ENCODE measurements around the gene KPNB1. TPM values are rescaled to one million over a fixed set of nuclear protein-coding genes. Genes with fewer than 3 reads are reported as not detected.

The KPNB1 gene
- total RNA-seq, 2 experiments from 2014 or later = 409 to 427 TPM

DNA sequence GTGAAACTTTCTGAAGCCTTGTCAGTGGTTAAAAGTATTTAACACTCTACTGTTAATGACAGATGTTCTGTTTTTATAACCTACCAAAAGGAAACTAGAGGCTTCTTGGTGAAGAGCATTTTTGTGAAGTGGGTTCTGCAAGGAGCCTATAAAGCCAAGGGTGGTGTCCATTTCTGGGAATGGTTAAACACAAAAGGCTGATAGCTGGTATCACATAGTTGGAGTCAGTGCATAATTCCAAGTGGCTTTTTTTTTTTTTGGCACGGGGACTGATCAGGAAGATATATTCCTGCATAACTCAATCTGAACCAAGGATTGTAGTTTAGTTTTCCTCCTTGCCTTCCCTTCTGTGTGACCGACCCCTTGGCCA lies 27.6 kb upstream of the KPNB1 start:
- no peak for DNase-seq
- H3K27me3 Mint-ChIP-seq = no peaks in the 10 kb centered on the region
- POLR2A ChIA-PET = no interaction called here
- H3K4me1 Mint-ChIP-seq = peaks cover 20% of the 10 kb centered on the region
- H3K9me3 Mint-ChIP-seq = no peaks in the 10 kb centered on the region
- CTCF ChIA-PET = interaction anchor here (1.1 kb wide), 1 partner anchor 13 kb away, joined by 3 read pairs; no protein-coding TSS in a partner anchor
- H3K36me3 Mint-ChIP-seq (ENCODE audit: low read depth) = peaks cover 40% of the 10 kb centered on the region
- H3K4me3 Mint-ChIP-seq = no peak overlapping the region
- peak overlapping the region; percentile 69 for H3K27ac Mint-ChIP-seq

DNA sequence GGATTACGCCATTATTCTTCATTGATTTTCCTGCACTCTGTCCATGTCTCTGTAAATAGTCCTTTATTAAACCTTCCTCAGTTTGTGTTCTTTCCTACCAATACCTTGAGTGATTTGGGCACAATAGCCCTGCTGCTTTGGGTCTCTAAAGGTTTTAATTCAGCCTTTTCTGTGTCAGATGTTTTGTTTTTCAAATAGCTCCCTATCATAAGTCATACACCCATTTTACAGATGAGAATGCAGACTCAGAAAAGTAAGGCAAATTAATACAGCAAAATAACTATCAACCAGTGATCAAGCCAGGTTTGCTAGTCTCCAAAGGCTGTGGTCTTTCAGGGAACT lies 25.0 kb upstream of the KPNB1 start:
- H3K4me1 Mint-ChIP-seq = peaks cover 19% of the 10 kb centered on the region
- H3K9me3 Mint-ChIP-seq = no peaks in the 10 kb centered on the region
- no peak for DNase-seq
- ChIA-PET CTCF (interaction anchor here (0.8 to 1.9 kb wide), 3 partner anchors 9 to 198 kb away, joined by 3 to 8 read pairs (median 6); no protein-coding TSS in a partner anchor), POLR2A (no interaction called here)
- H3K36me3 Mint-ChIP-seq (ENCODE audit: low read depth) = peaks cover 25% of the 10 kb centered on the region
- H3K27ac Mint-ChIP-seq = no peak overlapping the region
- H3K27me3 Mint-ChIP-seq = no peaks in the 10 kb centered on the region
- H3K4me3 Mint-ChIP-seq = no peak overlapping the region

DNA sequence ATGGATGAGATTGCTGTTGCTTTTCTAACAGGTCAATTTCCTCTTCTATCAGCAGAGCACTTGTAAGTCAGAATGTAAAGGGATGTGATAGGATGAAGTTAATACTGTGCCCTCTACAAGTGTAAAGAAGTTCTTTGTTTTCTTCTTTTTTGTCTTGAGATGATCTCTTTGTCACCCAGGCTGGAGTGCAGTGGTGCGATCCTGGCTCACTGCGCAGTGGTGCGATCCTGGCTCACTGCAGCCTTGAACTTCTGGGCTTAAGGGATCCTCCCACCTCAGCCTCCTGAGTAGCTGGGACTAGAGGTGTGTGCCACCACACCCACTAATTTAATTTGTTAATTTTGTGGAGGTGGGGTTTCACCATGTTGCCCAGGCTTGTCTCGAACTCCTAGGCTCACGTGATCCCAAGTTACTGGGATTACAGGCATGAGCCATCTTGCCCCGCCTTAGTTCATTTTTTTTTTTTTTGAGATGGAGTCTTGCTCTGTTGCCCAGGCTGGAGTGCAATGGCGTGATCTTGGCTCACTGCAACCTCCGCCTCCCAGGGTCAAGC lies 21.6 kb upstream of the KPNB1 start:
- no peaks in the 10 kb centered on the region for H3K27me3 Mint-ChIP-seq
- no peaks in the 10 kb centered on the region for H3K9me3 Mint-ChIP-seq
- ChIA-PET CTCF (no interaction called here), POLR2A (interaction anchor here (0.7 kb wide), 1 partner anchor 535 kb away, joined by 3 read pairs; no protein-coding TSS in a partner anchor)
- no peak overlapping the region for H3K27ac Mint-ChIP-seq
- DNase-seq = no peak
- no peak overlapping the region for H3K4me3 Mint-ChIP-seq
- H3K4me1 Mint-ChIP-seq = peaks cover 3% of the 10 kb centered on the region
- peaks cover 9% of the 10 kb centered on the region for H3K36me3 Mint-ChIP-seq (ENCODE audit: low read depth)

DNA sequence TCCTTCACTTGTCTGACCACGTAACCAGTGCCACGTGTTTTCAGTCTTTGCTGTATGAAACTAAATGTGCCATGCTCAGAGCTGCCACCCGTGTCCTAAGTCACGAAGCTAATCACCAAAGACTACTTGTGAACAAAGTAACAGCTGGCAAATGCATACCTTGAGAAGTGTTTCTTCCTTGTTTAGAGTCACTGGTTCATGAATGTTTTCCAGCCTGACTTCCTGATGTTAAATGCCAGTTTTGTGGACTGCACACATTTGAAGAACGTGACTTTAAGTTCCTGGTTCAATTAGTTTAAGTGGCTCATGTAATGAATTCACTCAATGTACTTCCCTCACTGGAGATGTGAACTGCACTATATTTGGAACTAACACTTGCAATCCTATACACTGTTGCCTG lies 19.9 kb upstream of the KPNB1 start:
- CTCF ChIA-PET = interaction anchor here (0.6 to 1.0 kb wide), 4 partner anchors 14 to 26 kb away, joined by 3 to 7 read pairs (median 4); no protein-coding TSS in a partner anchor
- POLR2A ChIA-PET = no interaction called here

DNA sequence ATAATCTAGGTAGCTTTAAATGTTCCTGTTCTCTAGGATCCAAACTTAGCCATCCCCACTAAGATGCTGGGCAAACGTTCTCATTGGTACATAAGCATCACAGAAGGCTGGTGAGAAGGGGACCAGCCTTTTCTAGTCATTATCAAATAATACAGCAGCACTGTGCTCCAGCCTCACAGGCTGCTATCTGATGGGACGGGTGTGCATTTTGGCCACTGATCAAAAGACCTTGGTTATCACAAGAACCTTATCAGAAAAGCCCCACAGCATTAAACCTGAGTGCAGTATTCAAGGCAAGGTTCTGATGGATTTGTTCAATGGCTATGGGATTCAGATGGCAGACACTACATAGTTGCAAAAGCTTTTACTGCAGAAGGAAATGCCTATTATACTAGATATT lies 19.1 kb upstream of the KPNB1 start:
- Mint-ChIP-seq H3K36me3 (ENCODE audit: low read depth) (no peaks in the 10 kb centered on the region), H3K9me3 (no peaks in the 10 kb centered on the region), H3K4me3 (no peak overlapping the region), H3K4me1 (peaks cover 14% of the 10 kb centered on the region), H3K27me3 (no peaks in the 10 kb centered on the region), H3K27ac (no peak overlapping the region)
- ChIA-PET CTCF (interaction anchor here (0.6 to 1.0 kb wide), 3 partner anchors 14 to 15 kb away, joined by 3 to 4 read pairs (median 3); no protein-coding TSS in a partner anchor), POLR2A (no interaction called here)
- no peak for DNase-seq

More for the DNA sequence above, 19.9 kb upstream of the KPNB1 start:
- Mint-ChIP-seq H3K4me3 (no peak overlapping the region), H3K36me3 (ENCODE audit: low read depth) (peaks cover 3% of the 10 kb centered on the region), H3K4me1 (peaks cover 11% of the 10 kb centered on the region), H3K27me3 (no peaks in the 10 kb centered on the region), H3K27ac (no peak overlapping the region), H3K9me3 (no peaks in the 10 kb centered on the region)
- no peak for DNase-seq

DNA sequence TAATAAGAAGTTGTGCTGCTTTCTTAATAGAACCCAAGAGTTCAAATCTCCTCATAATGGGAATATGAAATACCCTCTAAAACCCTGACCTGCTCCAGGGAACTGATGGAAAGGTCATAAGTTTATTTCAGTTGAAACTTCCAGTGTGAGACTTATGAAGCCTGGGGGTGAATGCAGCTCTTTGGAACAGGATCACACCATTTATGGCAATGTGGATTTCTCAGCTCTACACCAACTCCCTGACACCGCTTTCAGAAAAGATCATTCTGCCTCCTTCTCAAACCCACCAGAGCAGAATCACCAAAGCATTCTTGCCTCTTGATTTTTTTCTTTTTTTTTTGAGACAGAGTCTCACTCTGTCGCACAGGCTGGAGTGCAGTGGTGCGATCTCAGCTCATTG lies 16.7 kb upstream of the KPNB1 start:
- Mint-ChIP-seq H3K36me3 (ENCODE audit: low read depth) (peaks cover 5% of the 10 kb centered on the region), H3K4me3 (no peak overlapping the region), H3K27ac (no peak overlapping the region), H3K9me3 (no peaks in the 10 kb centered on the region), H3K27me3 (no peaks in the 10 kb centered on the region), H3K4me1 (peaks cover 24% of the 10 kb centered on the region)
- ChIA-PET CTCF (interaction anchor here (0.8 to 1.6 kb wide), 2 partner anchors 15 to 66 kb away, joined by 3 read pairs; no protein-coding TSS in a partner anchor), POLR2A (no interaction called here)
- no peak for DNase-seq

DNA sequence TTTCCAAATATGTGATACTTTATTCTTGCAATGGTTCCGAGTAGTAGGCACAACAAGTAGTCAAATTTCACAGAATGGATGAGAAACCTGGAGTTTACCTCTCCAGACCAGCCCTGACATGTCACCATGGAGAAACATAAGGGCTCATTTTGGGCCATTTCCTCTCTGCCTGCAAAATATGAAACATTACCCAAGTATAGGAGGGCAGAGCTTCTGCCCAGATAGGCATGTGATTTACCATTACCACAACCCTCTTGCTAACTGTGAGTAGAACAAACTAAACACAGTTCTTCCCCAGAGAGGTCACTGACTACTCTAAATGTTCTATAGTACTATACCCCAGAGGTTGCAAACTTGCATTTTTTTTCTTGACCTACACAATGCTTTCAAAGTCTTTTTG lies 15.7 kb upstream of the KPNB1 start:
- Mint-ChIP-seq H3K9me3 (no peaks in the 10 kb centered on the region), H3K4me3 (no peak overlapping the region)
- POLR2A ChIA-PET = interaction anchor here (0.6 kb wide), 1 partner anchor 37 kb away, joined by 3 read pairs; no protein-coding TSS in a partner anchor

DNA sequence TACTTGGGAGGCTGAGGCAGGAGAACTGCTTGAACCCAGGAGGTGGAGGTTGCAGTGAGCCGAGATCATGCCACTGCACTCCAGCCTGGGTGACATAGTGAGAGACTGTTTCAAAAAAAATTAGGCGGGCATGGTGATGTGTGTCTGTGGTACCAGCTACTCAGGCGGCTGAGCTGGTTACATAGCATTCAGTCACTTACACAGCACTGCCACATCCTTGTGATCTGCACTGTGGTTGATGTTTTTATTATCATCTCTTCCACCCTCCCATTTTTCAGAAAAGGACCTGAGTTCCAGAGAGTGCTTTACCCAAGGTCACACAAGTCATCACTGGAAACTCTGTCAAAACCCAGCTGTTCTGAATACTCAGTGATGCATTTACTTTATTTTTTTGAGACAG lies 14.8 kb upstream of the KPNB1 start:
- DNase-seq = no peak
- H3K4me3 Mint-ChIP-seq = no peak overlapping the region
- peaks cover 27% of the 10 kb centered on the region for H3K4me1 Mint-ChIP-seq
- CTCF ChIA-PET = interaction anchor here (0.9 to 2.0 kb wide), 4 partner anchors 8 to 21 kb away, joined by 3 to 6 read pairs (median 4); no protein-coding TSS in a partner anchor
- no peaks in the 10 kb centered on the region for H3K9me3 Mint-ChIP-seq
- no peaks in the 10 kb centered on the region for H3K27me3 Mint-ChIP-seq
- H3K27ac Mint-ChIP-seq = no peak overlapping the region
- peaks cover 5% of the 10 kb centered on the region for H3K36me3 Mint-ChIP-seq (ENCODE audit: low read depth)
- POLR2A ChIA-PET = interaction anchor here (0.6 kb wide), 1 partner anchor 267 kb away, joined by 3 read pairs; no protein-coding TSS in a partner anchor

More for the DNA sequence above, 15.7 kb upstream of the KPNB1 start:
- H3K27me3 Mint-ChIP-seq = no peaks in the 10 kb centered on the region
- peaks cover 5% of the 10 kb centered on the region for H3K36me3 Mint-ChIP-seq (ENCODE audit: low read depth)
- CTCF ChIA-PET = interaction anchor here (0.6 to 2.0 kb wide), 4 partner anchors 9 to 351 kb away, joined by 3 to 6 read pairs (median 4); no protein-coding TSS in a partner anchor
- H3K27ac Mint-ChIP-seq = no peak overlapping the region
- peaks cover 26% of the 10 kb centered on the region for H3K4me1 Mint-ChIP-seq
- no peak for DNase-seq

DNA sequence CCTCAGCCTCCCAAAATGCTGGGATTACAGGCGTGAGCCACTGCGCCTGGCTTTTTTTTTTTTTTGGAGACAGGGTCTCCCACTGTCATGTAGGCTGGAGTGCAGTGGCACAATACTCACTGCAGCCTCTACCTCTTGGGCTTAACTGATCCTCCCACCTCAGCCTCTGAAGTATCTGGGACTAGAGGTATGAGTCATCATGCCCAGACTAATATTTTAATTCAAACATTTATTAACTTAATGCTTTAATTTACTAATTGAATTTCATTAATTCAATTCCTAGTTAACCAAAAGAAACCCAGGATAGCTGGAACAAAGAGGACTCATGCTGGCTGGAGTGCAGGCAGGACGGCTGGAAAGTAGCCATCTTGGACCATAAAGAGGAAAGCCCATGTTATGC lies 14.0 kb upstream of the KPNB1 start:
- H3K27ac Mint-ChIP-seq = no peak overlapping the region
- no peaks in the 10 kb centered on the region for H3K27me3 Mint-ChIP-seq
- no peak overlapping the region for H3K4me3 Mint-ChIP-seq
- peaks cover 27% of the 10 kb centered on the region for H3K4me1 Mint-ChIP-seq
- no peak for DNase-seq
- ChIA-PET CTCF (interaction anchor here (0.6 to 1.3 kb wide), 6 partner anchors 11 to 426 kb away, joined by 3 to 5 read pairs (median 3); no protein-coding TSS in a partner anchor), POLR2A (no interaction called here)
- H3K36me3 Mint-ChIP-seq (ENCODE audit: low read depth) = peaks cover 5% of the 10 kb centered on the region
- no peaks in the 10 kb centered on the region for H3K9me3 Mint-ChIP-seq

DNA sequence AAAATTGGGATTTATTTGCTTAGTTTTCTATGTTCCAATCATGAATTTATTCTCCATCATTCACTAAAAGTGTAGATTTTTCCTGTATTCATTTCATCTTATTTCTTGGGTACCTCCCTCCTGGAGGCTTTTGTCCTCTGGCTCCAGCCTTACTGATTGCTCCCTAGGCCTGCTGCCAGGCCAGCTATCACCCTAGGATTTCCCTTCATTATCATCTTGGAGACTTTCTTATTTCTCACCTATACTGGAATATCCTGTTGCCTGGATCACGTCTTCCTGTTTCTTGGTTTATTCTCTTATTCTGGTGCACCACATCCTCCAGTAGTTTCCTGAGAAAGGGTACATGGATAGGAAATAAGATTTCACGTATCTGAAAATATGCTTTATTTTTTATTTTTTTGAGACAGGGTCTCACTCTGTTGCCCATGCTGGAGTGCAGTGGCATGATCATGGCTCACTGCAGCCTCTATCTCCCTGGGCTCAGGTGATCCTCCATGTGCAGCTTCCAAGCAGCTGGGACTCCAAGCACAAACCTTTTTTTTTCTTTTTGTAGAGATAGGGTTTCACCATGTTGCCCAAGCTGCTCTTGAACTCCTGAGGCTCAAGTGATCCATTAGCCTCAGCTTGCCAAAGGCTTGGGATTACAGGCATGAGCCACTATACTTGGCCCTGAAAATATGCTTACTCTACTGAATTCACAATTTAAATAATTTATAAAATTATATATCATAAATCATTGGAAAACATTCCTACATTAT lies 13.3 kb upstream of the KPNB1 start:
- POLR2A ChIA-PET = no interaction called here
- H3K9me3 Mint-ChIP-seq = no peaks in the 10 kb centered on the region
- H3K27ac Mint-ChIP-seq = peak overlapping the region; percentile 23
- CTCF ChIA-PET = interaction anchor here (0.6 to 0.7 kb wide), 2 partner anchors 18 to 192 kb away, joined by 3 to 5 read pairs; no protein-coding TSS in a partner anchor
- peaks cover 27% of the 10 kb centered on the region for H3K4me1 Mint-ChIP-seq
- H3K27me3 Mint-ChIP-seq = no peaks in the 10 kb centered on the region
- no peak for DNase-seq
- H3K4me3 Mint-ChIP-seq = no peak overlapping the region
- H3K36me3 Mint-ChIP-seq (ENCODE audit: low read depth) = peaks cover 5% of the 10 kb centered on the region

DNA sequence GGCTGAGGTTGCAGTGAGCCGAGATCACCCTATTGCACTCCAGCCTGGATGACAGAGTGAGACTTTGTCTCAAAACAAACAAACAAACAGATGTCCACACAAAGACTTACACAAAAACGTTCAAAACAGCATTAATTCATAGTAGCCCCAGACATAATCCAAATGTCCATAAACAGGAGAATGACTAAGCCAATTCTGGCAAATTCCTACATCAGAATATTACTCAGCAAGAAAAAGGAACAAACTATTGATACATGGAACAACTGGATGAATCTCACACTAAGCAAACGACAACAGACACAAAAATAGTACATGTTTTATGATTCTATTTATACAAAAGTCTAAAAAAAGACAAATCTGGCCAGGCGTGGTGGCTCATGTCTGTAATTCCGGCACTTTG lies 10.8 kb upstream of the KPNB1 start:
- Mint-ChIP-seq H3K27me3 (no peaks in the 10 kb centered on the region), H3K36me3 (ENCODE audit: low read depth) (peaks cover 5% of the 10 kb centered on the region), H3K27ac (no peak overlapping the region), H3K9me3 (no peaks in the 10 kb centered on the region), H3K4me3 (no peak overlapping the region), H3K4me1 (peaks cover 26% of the 10 kb centered on the region)
- POLR2A ChIA-PET = no interaction called here
- CTCF ChIA-PET = interaction anchor here (1.1 kb wide), 1 partner anchor 21 kb away, joined by 3 read pairs; no protein-coding TSS in a partner anchor
- DNase-seq = no peak

DNA sequence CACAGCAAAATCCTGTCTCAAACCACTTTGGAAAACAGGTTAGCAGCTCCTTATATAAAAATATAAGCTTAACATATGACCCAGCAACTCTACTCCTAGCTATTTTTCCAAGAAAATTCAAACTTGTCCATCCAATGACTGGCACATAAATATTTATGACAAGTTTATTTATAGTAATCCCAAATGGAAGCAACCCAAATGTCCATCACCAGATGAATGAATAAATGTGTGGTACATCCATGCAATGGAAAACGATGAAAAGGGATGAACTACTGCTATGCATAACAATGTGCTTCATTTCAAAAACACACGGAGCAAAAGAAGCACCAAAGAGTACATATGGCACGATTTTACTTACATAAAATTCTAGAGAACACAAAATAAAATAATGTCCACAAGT lies 9.6 kb upstream of the KPNB1 start:
- POLR2A ChIA-PET = no interaction called here
- Mint-ChIP-seq H3K4me1 (peaks cover 16% of the 10 kb centered on the region), H3K36me3 (ENCODE audit: low read depth) (peaks cover 5% of the 10 kb centered on the region), H3K4me3 (no peak overlapping the region), H3K9me3 (no peaks in the 10 kb centered on the region), H3K27me3 (no peaks in the 10 kb centered on the region), H3K27ac (no peak overlapping the region)
- CTCF ChIA-PET = interaction anchor here (0.5 to 0.6 kb wide), 2 partner anchors 28 to 114 kb away, joined by 3 read pairs; no protein-coding TSS in a partner anchor
- no peak for DNase-seq

DNA sequence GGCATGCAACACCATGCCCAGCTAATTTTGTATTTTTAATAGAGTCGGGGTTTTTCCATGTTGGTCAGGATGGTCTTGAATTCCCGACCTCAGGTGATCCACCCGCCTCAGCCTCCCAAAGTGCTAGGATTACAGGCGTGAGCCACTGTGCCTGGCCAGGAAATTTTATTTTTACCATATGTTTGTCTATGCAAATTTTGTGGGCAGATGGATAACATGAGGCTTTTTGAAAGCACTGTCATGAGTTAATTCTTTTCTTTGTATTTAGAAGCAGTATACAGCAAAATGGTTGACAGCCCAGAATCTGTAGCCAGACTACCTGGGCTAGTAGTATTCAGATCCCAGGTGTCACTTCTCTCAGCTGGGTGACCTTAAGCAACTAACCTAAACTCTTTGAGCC lies 8.5 kb upstream of the KPNB1 start:
- CTCF ChIA-PET = no interaction called here
- Mint-ChIP-seq H3K27me3 (no peaks in the 10 kb centered on the region), H3K9me3 (no peaks in the 10 kb centered on the region), H3K36me3 (ENCODE audit: low read depth) (peaks cover 5% of the 10 kb centered on the region), H3K27ac (no peak overlapping the region), H3K4me3 (no peak overlapping the region), H3K4me1 (peaks cover 13% of the 10 kb centered on the region)
- POLR2A ChIA-PET = no interaction called here
- DNase-seq = no peak

Data from activated CD4-positive, alpha-beta T cell treated with anti-CD3 and anti-CD28 coated beads, Interleukin-2, amount 10 ng/mL, durations not matched to agents 7 days and 5 days (primary cell).